Measurements from ENCODE around the gene MAP3K12. TPM values are rescaled to one million over a fixed set of nuclear protein-coding genes. Genes with fewer than 3 reads are reported as not detected.

Gene MAP3K12
- total and polyA plus RNA-seq, 2 experiments from 2014 or later: 10.0 to 16.0 TPM

DNA sequence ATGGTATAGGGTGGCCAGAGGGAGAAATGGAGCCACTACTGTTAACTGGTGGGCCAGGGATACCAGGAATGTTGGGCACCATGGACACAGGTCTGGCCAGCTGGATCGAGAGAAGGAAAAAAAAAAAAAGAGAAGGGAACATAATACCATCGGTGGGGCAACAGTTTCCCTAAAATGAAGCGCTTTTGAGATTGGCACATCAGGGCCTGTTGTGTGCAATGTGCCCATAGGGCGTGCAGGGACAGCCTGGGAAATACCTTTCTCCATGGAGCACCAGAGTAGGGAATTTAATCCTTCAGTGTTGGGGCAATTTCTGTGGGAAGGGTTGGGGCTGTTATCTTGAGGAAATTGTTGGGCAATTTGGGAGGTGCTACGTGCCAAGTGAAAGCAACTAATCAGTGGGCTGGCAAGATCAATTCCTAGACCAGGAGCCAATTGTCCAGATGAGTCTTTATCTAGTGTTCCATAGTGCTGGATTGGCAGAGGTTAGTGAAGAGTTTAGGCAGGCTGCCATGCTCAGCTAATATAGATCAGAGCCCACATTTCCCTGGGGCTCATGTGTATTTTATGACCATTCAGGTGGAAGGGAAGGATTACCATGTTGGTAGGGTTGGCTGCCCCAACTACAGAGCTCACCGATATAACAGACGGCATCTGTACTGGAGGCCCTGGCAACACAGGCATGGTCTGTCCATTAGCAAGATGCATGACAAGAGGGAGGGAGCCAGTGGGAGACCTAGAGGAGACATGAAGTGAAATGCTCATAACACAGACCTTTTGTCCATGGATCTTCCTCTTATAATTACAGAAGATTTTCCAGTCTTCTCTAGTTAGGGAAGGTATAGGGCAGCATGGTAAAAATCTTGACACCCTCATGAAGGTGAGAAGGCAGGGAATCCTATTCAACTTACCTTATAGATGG lies 33.5 kb upstream of the MAP3K12 start:
- no peaks in the 10 kb centered on the region for H4K20me1 ChIP-seq (ENCODE audit: insufficient read depth, poor library complexity, severe bottlenecking)
- no peak overlapping the region for H3K4me3 ChIP-seq
- H3K36me3 ChIP-seq (replicated peaks; ENCODE audit: insufficient read depth, low read depth): peaks cover 14% of the 10 kb centered on the region
- H2AFZ ChIP-seq: no peak overlapping the region
- no peaks in the 10 kb centered on the region for H3K9me3 ChIP-seq (ENCODE audit: low read depth)
- 98% methylated on average over 7 of the region's 7 CpGs for WGBS (ENCODE audit: low lambda C conversion rate, missing lambda C conversion rate)
- DNase-seq (ENCODE audit: low spot score): no peak
- no peak overlapping the region for H3K4me2 ChIP-seq
- no peaks in the 10 kb centered on the region for H3K4me1 ChIP-seq (ENCODE audit: insufficient read depth)
- no peaks in the 10 kb centered on the region for H3K9me2 ChIP-seq (replicated peaks; ENCODE audit: insufficient read depth)
- H3K79me2 ChIP-seq: no peaks in the 10 kb centered on the region
- H3K27ac ChIP-seq: no peak overlapping the region
- H3K27me3 ChIP-seq: no peaks in the 10 kb centered on the region
- no peak for TF ChIP-seq EZH2phosphoT487 (IDR thresholded peaks at IDR 0.05; ENCODE audit: low read depth, severe bottlenecking, unreplicated experiment)
- no peak for TF ChIP-seq CTCF (IDR thresholded peaks at IDR 0.05; ENCODE audit: poor library complexity)
- no peak for TF ChIP-seq EZH2 (IDR thresholded peaks at IDR 0.05; ENCODE audit: borderline replicate concordance)

- WGBS (ENCODE audit: low lambda C conversion rate, missing lambda C conversion rate): 97% methylated on average over 3 of the region's 3 CpGs
- H4K20me1 ChIP-seq (ENCODE audit: insufficient read depth, poor library complexity, severe bottlenecking): no peaks in the 10 kb centered on the region
These were observed 32.8 kb upstream of the MAP3K12 start for GRCh38 chr12:53532021-53532420.

DNA sequence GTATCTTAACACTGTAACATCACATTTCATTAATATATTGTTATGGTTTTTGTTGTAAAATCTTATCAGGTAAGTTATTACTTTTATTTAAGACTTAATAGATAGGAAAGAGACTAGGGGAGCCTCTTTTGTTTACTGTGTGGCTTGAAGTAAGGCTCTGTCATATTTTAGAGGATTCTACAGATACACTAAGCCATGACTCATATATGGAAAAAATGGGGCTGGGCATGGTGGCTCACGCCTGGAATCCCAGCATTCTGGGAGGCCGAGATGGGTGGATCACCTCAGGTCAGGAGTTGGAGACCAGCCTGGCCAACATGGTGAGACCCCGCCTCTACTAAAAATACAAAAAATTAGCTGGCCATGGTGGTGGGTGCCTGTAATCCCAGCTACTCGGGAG lies 31.7 kb upstream of the MAP3K12 start:
- Histone ChIP-seq H4K20me1 (ENCODE audit: insufficient read depth, poor library complexity, severe bottlenecking) (no peaks in the 10 kb centered on the region), H2AFZ (no peak overlapping the region), H3K79me2 (no peaks in the 10 kb centered on the region), H3K9me2 (replicated peaks; ENCODE audit: insufficient read depth) (no peaks in the 10 kb centered on the region), H3K4me1 (ENCODE audit: insufficient read depth) (no peaks in the 10 kb centered on the region), H3K27me3 (no peaks in the 10 kb centered on the region), H3K9me3 (ENCODE audit: low read depth) (no peaks in the 10 kb centered on the region), H3K36me3 (replicated peaks; ENCODE audit: insufficient read depth, low read depth) (peaks cover 5% of the 10 kb centered on the region), H3K4me2 (no peak overlapping the region), H3K4me3 (no peak overlapping the region), H3K27ac (no peak overlapping the region)
- 97% methylated on average over 4 of the region's 4 CpGs for WGBS (ENCODE audit: low lambda C conversion rate, missing lambda C conversion rate)
- no peak for DNase-seq (ENCODE audit: low spot score)
- TF ChIP-seq EZH2 (IDR thresholded peaks at IDR 0.05; ENCODE audit: borderline replicate concordance) (no peak), EZH2phosphoT487 (IDR thresholded peaks at IDR 0.05; ENCODE audit: low read depth, severe bottlenecking, unreplicated experiment) (no peak), CTCF (IDR thresholded peaks at IDR 0.05; ENCODE audit: poor library complexity) (no peak)

More at GRCh38 chr12:53532021-53532420, 32.8 kb upstream of the MAP3K12 start:
- no peak overlapping the region for H3K4me2 ChIP-seq
- H3K9me2 ChIP-seq (replicated peaks; ENCODE audit: insufficient read depth): no peaks in the 10 kb centered on the region
- no peak for DNase-seq (ENCODE audit: low spot score)
- H2AFZ ChIP-seq: no peak overlapping the region
- peaks cover 8% of the 10 kb centered on the region for H3K36me3 ChIP-seq (replicated peaks; ENCODE audit: insufficient read depth, low read depth)
- H3K27ac ChIP-seq: no peak overlapping the region
- no peaks in the 10 kb centered on the region for H3K79me2 ChIP-seq
- TF ChIP-seq CTCF (IDR thresholded peaks at IDR 0.05; ENCODE audit: poor library complexity): no peak
- no peak for TF ChIP-seq EZH2 (IDR thresholded peaks at IDR 0.05; ENCODE audit: borderline replicate concordance)
- no peak for TF ChIP-seq EZH2phosphoT487 (IDR thresholded peaks at IDR 0.05; ENCODE audit: low read depth, severe bottlenecking, unreplicated experiment)
- H3K27me3 ChIP-seq: no peaks in the 10 kb centered on the region
- no peaks in the 10 kb centered on the region for H3K4me1 ChIP-seq (ENCODE audit: insufficient read depth)
- H3K9me3 ChIP-seq (ENCODE audit: low read depth): no peaks in the 10 kb centered on the region
- no peak overlapping the region for H3K4me3 ChIP-seq

Measured in hepatocyte (in vitro differentiated cells).